ENCODE data around the gene ADM2. TPM values are rescaled to one million over a fixed set of nuclear protein-coding genes. Genes with fewer than 3 reads are reported as not detected.

Gene ADM2
- total and polyA plus RNA-seq, 2 experiments from 2014 or later = 4.1 to 5.1 TPM

DNA sequence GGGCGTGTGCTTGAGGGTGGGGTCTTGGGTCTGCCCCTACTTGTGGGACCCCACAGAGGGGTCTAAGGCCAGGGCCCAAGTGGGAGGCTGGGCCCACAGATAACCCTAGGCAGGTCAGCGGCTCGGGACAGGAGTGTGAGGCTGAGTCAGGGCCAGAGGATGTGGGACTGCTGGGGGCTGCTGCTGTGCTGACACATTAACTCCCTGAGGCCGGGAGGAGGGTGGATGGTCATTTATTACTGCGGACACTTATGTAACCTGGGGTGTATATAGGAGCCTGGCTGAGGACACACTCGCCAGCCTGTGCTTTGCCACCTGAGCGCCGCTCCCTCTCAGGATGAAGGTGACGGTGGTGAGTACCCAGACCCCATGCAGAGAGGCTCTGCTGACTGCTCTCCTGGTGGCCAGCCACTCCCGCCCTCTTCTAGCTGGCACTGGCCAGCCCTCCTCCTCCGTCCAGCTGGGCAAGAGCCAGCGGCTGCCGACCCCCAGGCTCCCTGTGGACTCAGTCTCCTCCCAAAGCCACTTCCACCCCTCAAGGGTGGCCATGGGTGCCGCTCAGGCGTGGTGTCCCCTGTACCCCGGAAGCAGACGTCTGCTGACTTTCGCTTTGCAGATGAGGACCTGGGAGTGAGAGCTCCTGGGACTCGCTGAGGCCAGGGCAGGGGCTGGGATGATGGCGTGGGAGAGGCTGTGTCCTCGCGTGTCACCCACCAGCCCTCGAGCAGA, 5.4 kb downstream of the ADM2 start, which contains the start of gene MIOX:
Gene MIOX, plus strand, starts transcription at position 299 of the 729 bp plus-strand sequence. Its CDS starts 39 bp downstream, at position 338.
- DNase-seq (ENCODE audit: low spot score) = no peak
- no peaks in the 10 kb centered on the region for H4K20me1 ChIP-seq (ENCODE audit: insufficient read depth, poor library complexity, severe bottlenecking)
- no peaks in the 10 kb centered on the region for H3K9me2 ChIP-seq (replicated peaks; ENCODE audit: insufficient read depth)
- H3K36me3 ChIP-seq (replicated peaks; ENCODE audit: insufficient read depth, low read depth) = no peaks in the 10 kb centered on the region
- 77% methylated on average over 19 of the region's 23 CpGs for WGBS (ENCODE audit: low lambda C conversion rate, missing lambda C conversion rate)
- peaks cover 13% of the 10 kb centered on the region for H3K4me1 ChIP-seq (ENCODE audit: insufficient read depth)
- TF ChIP-seq EZH2phosphoT487 (IDR thresholded peaks at IDR 0.05; ENCODE audit: low read depth, severe bottlenecking, unreplicated experiment) = no peak
- no peak for TF ChIP-seq EZH2 (IDR thresholded peaks at IDR 0.05; ENCODE audit: borderline replicate concordance)
- TF ChIP-seq, protein P1, sequence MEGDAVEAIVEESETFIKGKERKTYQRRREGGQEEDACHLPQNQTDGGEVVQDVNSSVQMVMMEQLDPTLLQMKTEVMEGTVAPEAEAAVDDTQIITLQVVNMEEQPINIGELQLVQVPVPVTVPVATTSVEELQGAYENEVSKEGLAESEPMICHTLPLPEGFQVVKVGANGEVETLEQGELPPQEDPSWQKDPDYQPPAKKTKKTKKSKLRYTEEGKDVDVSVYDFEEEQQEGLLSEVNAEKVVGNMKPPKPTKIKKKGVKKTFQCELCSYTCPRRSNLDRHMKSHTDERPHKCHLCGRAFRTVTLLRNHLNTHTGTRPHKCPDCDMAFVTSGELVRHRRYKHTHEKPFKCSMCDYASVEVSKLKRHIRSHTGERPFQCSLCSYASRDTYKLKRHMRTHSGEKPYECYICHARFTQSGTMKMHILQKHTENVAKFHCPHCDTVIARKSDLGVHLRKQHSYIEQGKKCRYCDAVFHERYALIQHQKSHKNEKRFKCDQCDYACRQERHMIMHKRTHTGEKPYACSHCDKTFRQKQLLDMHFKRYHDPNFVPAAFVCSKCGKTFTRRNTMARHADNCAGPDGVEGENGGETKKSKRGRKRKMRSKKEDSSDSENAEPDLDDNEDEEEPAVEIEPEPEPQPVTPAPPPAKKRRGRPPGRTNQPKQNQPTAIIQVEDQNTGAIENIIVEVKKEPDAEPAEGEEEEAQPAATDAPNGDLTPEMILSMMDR (IDR thresholded peaks at IDR 0.05; ENCODE audit: poor library complexity) = no peak
- H3K79me2 ChIP-seq = no peaks in the 10 kb centered on the region
- H2AFZ ChIP-seq = no peak within 1 kb of the TSS
- no peaks in the 10 kb centered on the region for H3K9me3 ChIP-seq (ENCODE audit: low read depth)
- H3K4me2 ChIP-seq = no peak within 1 kb of the TSS
- no peak within 1 kb of the TSS for H3K27ac ChIP-seq
- no peak within 1 kb of the TSS for H3K4me3 ChIP-seq
- peaks cover 5% of the 10 kb centered on the region for H3K27me3 ChIP-seq

DNA sequence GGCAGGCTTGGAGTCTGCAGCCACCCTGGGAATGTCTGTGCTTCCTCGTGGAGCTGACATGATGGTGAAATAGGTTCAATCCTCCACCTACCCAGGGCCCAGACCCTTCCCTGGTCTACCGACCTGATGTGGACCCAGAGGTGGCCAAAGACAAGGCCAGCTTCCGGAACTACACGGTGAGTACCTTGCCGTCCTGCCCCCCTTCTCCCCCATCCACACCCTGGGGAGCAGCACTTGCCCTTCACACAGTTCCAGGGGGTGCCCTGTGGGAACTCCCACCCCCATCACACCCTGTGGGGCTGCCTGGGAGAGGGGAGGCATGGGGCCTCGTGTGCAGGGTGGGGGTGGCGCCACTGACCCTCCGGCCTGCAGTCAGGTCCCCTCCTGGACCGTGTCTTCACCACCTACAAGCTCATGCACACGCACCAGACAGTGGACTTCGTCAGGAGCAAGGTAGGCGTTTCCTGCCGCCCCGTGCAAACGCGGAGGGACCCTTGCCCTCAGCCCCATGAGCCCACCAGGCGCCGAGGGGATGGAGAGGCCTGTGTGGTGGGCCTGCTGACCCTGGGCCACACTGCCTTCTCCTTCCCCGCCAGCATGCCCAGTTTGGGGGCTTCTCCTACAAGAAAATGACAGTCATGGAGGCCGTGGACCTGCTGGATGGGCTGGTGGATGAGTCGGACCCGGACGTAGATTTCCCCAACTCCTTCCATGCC, 6.1 kb downstream of the ADM2 start:
- H3K36me3 ChIP-seq (replicated peaks; ENCODE audit: insufficient read depth, low read depth) = no peaks in the 10 kb centered on the region
- H4K20me1 ChIP-seq (ENCODE audit: insufficient read depth, poor library complexity, severe bottlenecking) = no peaks in the 10 kb centered on the region
- H3K27ac ChIP-seq = no peak overlapping the region
- H3K27me3 ChIP-seq = no peaks in the 10 kb centered on the region
- 91% methylated on average over 19 of the region's 23 CpGs for WGBS (ENCODE audit: low lambda C conversion rate, missing lambda C conversion rate)
- no peaks in the 10 kb centered on the region for H3K9me3 ChIP-seq (ENCODE audit: low read depth)
- peaks cover 8% of the 10 kb centered on the region for H3K4me1 ChIP-seq (ENCODE audit: insufficient read depth)
- no peaks in the 10 kb centered on the region for H3K79me2 ChIP-seq
- no peak overlapping the region for H3K4me2 ChIP-seq
- no peaks in the 10 kb centered on the region for H3K9me2 ChIP-seq (replicated peaks; ENCODE audit: insufficient read depth)
- DNase-seq (ENCODE audit: low spot score) = no peak
- no peak overlapping the region for H3K4me3 ChIP-seq
- no peak overlapping the region for H2AFZ ChIP-seq
- TF ChIP-seq, protein P1 (IDR thresholded peaks at IDR 0.05; ENCODE audit: poor library complexity) = no peak
- TF ChIP-seq EZH2 (IDR thresholded peaks at IDR 0.05; ENCODE audit: borderline replicate concordance) = no peak
- no peak for TF ChIP-seq EZH2phosphoT487 (IDR thresholded peaks at IDR 0.05; ENCODE audit: low read depth, severe bottlenecking, unreplicated experiment)

DNA sequence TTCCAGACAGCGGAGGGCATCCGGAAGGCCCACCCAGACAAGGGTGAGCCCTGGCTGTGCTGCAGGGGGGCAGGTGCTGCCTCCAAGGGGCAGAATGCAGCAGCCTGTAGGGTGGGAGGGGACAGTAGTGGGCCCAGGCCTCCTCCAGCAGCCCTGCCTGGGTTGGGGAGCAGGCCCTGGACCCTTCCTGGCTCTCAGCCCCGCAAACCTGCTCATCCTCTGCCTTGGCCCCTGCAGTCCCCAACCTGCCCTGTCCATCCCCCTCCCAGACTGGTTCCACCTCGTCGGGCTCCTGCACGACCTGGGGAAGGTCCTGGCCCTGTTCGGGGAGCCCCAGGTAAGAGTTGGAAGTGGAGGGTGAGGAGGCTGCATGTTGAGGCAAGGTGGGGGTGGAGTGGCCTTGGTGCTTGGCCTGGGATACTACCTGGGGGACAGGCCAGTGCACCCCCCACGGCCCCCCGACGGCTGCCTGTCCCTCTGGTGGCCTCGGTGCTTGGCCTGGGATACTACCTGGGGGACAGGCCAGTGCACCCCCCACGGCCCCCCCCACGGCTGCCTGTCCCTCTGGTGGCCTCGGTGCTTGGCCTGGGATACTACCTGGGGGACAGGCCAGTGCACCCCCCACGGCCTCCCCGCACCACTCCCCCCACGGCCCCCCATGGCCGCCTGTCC, 6.8 kb downstream of the ADM2 start:
- Histone ChIP-seq H3K4me1 (ENCODE audit: insufficient read depth) (peaks cover 8% of the 10 kb centered on the region), H3K27me3 (no peaks in the 10 kb centered on the region), H2AFZ (no peak overlapping the region), H3K4me2 (no peak overlapping the region), H3K9me2 (replicated peaks; ENCODE audit: insufficient read depth) (no peaks in the 10 kb centered on the region), H4K20me1 (ENCODE audit: insufficient read depth, poor library complexity, severe bottlenecking) (no peaks in the 10 kb centered on the region), H3K36me3 (replicated peaks; ENCODE audit: insufficient read depth, low read depth) (no peaks in the 10 kb centered on the region), H3K9me3 (ENCODE audit: low read depth) (no peaks in the 10 kb centered on the region), H3K4me3 (no peak overlapping the region), H3K79me2 (no peaks in the 10 kb centered on the region), H3K27ac (no peak overlapping the region)
- TF ChIP-seq, protein P1 (IDR thresholded peaks at IDR 0.05; ENCODE audit: poor library complexity) = no peak
- no peak for TF ChIP-seq EZH2 (IDR thresholded peaks at IDR 0.05; ENCODE audit: borderline replicate concordance)
- no peak for TF ChIP-seq EZH2phosphoT487 (IDR thresholded peaks at IDR 0.05; ENCODE audit: low read depth, severe bottlenecking, unreplicated experiment)
- no peak for DNase-seq (ENCODE audit: low spot score)
- WGBS (ENCODE audit: low lambda C conversion rate, missing lambda C conversion rate) = 91% methylated on average over 6 of the region's 18 CpGs

All from hepatocyte (in vitro differentiated cells).